Gastroesophageal sphincter (tissue), 3 donors: ENCODE results near the gene PSME3.
"Not testable (repeated sequence)": the region's sequence is repeated elsewhere in the genome, so short reads cannot be mapped to it uniquely, and the experiment has no call there.

Experiments used
- EP300 ChIP-seq: sonication (generic); formaldehyde crosslinking; IDR thresholded peaks from one replicate; pipeline ENCODE4 v1.6.1; 2017; ENCODE audit warnings: antibody characterized with exemption, mild to moderate bottlenecking
- POLR2A ChIP-seq, 2 donors: fragments of 450-650 bp; IDR thresholded peaks; one replicate each; pipeline ENCODE4 v1.6.1; 2017; ENCODE audit warnings: antibody characterized with exemption in 2 of 2, mild to moderate bottlenecking in 2 of 2, moderate library complexity in 1 of 2
- TF ChIP-seq, protein P1 (sequence below), 4 experiments: fragments of 200-600 bp in 2 of 4; fragments of 450-650 bp in 2 of 4; sonication (generic) in 1 of 4; IDR thresholded peaks; one replicate each; pipeline ENCODE4 v1.5.1; 2017 to 2019; ENCODE audit warnings: antibody characterized with exemption in 4 of 4, mild to moderate bottlenecking in 2 of 4, moderate library complexity in 2 of 4

DNA sequence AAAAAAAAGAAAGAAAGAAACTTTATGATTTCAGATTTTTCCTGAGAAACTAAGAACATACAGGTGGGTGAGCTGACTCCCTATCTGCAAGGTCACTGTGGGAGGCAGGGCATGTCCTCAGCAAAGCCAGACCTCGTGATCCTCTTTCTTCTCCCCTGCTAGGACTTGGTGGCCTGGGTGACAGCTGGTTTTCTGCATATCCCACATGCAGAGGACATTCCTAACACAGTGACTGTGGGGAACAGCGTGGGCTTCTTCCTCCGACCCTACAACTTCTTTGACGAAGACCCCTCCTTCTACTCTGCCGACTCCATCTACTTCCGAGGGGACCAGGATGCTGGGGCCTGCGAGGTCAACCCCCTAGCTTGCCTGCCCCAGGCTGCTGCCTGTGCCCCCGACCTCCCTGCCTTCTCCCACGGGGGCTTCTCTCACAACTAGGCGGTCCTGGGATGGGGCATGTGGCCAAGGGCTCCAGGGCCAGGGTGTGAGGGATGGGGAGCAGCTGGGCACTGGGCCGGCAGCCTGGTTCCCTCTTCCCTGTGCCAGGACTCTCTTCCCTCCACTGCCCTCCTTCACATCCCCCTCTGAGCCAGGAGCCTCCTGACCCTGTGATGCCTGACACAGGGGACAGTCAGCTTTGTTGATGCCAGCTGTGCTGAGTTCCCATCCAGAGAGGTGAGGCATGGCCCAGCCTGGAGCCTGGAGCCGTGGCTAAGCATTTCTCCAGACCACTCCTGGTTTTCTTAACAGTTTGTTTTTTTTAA, 40.9 kb downstream of the PSME3 start:
- TF ChIP-seq POLR2A (IDR thresholded peaks at IDR 0.05); EP300: not testable (repeated sequence)
- TF ChIP-seq, protein P1, sequence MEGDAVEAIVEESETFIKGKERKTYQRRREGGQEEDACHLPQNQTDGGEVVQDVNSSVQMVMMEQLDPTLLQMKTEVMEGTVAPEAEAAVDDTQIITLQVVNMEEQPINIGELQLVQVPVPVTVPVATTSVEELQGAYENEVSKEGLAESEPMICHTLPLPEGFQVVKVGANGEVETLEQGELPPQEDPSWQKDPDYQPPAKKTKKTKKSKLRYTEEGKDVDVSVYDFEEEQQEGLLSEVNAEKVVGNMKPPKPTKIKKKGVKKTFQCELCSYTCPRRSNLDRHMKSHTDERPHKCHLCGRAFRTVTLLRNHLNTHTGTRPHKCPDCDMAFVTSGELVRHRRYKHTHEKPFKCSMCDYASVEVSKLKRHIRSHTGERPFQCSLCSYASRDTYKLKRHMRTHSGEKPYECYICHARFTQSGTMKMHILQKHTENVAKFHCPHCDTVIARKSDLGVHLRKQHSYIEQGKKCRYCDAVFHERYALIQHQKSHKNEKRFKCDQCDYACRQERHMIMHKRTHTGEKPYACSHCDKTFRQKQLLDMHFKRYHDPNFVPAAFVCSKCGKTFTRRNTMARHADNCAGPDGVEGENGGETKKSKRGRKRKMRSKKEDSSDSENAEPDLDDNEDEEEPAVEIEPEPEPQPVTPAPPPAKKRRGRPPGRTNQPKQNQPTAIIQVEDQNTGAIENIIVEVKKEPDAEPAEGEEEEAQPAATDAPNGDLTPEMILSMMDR (IDR thresholded peaks at IDR 0.05), result not testable (repeated sequence)
